ENCODE measurements around the gene ARMC6.

- TF ChIP-seq POLR2AphosphoS5 (IDR thresholded peaks at IDR 0.05; ENCODE audit: low read depth, low read length) (no peak), POLR2A (IDR thresholded peaks at IDR 0.05; ENCODE audit: low read depth, low read length) (no peak), PAX5 (IDR thresholded peaks at IDR 0.05; ENCODE audit: insufficient read depth, low read length, severe bottlenecking) (no peak), TAF1 (IDR thresholded peaks at IDR 0.05; ENCODE audit: low read depth, low read length) (no peak), SPI1 (IDR thresholded peaks at IDR 0.05; ENCODE audit: low read depth, low read length) (no peak), POU2F2 (IDR thresholded peaks at IDR 0.05; ENCODE audit: low read depth, low read length) (no peak)
These were observed 23.9 kb downstream of the ARMC6 start for GRCh38 chr19:19057317-19057716.

All from GM12891 (cell line).